ENCODE measurements around the gene MAGEA11. TPM values are rescaled to one million over a fixed set of nuclear protein-coding genes. Genes with fewer than 3 reads are reported as not detected.
"Not testable (repeated sequence)": the region's sequence is repeated elsewhere in the genome, so short reads cannot be mapped to it uniquely, and the experiment has no call there.

The MAGEA11 gene
- total and polyA plus RNA-seq, 2 of the 4 experiments (the other 2 are of a cell fraction), result not detected

DNA sequence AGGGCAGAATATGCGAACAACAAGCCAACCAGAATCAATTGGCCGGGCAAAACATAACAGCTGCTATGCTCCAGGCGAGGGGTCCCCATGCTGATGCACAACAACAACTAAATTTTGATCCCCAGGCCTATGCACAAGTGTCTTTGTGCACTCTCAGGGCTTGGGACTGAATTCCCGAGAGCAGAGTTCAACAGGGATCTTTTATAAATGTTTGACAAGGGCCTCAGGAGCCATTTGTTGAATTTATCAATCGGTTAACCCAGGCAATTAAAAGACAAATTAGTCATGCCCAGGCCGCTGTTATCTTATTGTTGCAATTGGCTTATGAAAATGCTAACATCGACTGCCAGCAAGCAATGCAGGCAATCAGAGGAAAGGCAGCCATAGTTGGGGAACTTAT, 9.4 kb downstream of the MAGEA11 start:
- H2AFZ ChIP-seq (replicated peaks; ENCODE audit: low read length, poor library complexity); H3K27ac ChIP-seq (ENCODE audit: insufficient read depth, low read length); H4K8ac ChIP-seq (ENCODE audit: low read depth in 2 of 2, low read length in 2 of 2); H3K18ac ChIP-seq (ENCODE audit: low read depth, low read length); H3K4me3 ChIP-seq (ENCODE audit: insufficient read depth, low read depth, low read length); H3K56ac ChIP-seq (ENCODE audit: extremely low read depth, insufficient read depth, low read length); H2AK5ac ChIP-seq (ENCODE audit: low read depth, low read length); H2BK5ac ChIP-seq (ENCODE audit: low read depth, low read length, poor library complexity, severe bottlenecking); H4K5ac ChIP-seq (ENCODE audit: low read depth, low read length); H4K20me1 ChIP-seq (ENCODE audit: insufficient read depth, low read length); H4K91ac ChIP-seq (ENCODE audit: insufficient read depth, low read depth, low read length); H3K27me3 ChIP-seq (ENCODE audit: control insufficient read depth, insufficient read depth, low read length); H3K4ac ChIP-seq (ENCODE audit: low read depth, low read length); H3K9me3 ChIP-seq (ENCODE audit: control insufficient read depth, insufficient read depth, low read length); intact Hi-C loops (cut with micrococcal nuclease); H2BK20ac ChIP-seq (ENCODE audit: low read depth, low read length); H3K14ac ChIP-seq (replicated peaks; ENCODE audit: low read depth, low read length); H2BK120ac ChIP-seq (ENCODE audit: low read depth, low read length); ATAC-seq (ENCODE audit: low read depth); H2AK9ac ChIP-seq (replicated peaks; ENCODE audit: low read depth, low read length, poor library complexity); H3K4me2 ChIP-seq (ENCODE audit: low read depth, low read length); H3K23ac ChIP-seq (ENCODE audit: low read depth, low read length); H3K79me1 ChIP-seq (ENCODE audit: low read depth in 1 of 2, low read length in 2 of 2); CTCF ChIA-PET; POLR2A ChIA-PET (ENCODE audit: unreplicated experiment); dilution Hi-C loops (cut with HindIII; ENCODE audit: low sequenced_read_pairs, unreplicated experiment); BruUV-seq (replicated peaks); H3K9me1 ChIP-seq (ENCODE audit: insufficient read depth, low read length); DNase-seq; H3K4me1 ChIP-seq (ENCODE audit: control insufficient read depth, insufficient read depth, low read length); H3K9ac ChIP-seq (ENCODE audit: low read depth, low read length); H2BK15ac ChIP-seq (ENCODE audit: low read depth, low read length); H3K36me3 ChIP-seq (ENCODE audit: control insufficient read depth, insufficient read depth, low read length): not testable (repeated sequence)
- in situ Hi-C loops (cut with MboI; ENCODE audit: low sequenced_read_pairs), result loop anchor here (25.0 kb wide), 1 partner anchor 116 kb away; no protein-coding TSS in a partner anchor
- WGBS, 2 experiments (ENCODE audit: extremely low coverage in 2 of 2, insufficient read length in 1 of 2), result 51% methylated on average over 3 of the region's 7 CpGs; no CpG with 5 or more reads in 1 of the 2 experiments
